ENCODE results near the gene B4GALNT3. TPM values are rescaled to one million over a fixed set of nuclear protein-coding genes. Genes with fewer than 3 reads are reported as not detected.

Gene B4GALNT3
- total RNA-seq, 1 donor, result 0.09 TPM

GRCh38 chr12:597926-598568 lies 138.3 kb downstream of the B4GALNT3 start:
- H3K4me3 ChIP-seq (ENCODE audit: low read depth, low read length), result no peak overlapping the region
- no peak for DNase-seq (ENCODE audit: low read depth)
- no peak for TF ChIP-seq CTCF (IDR thresholded peaks at IDR 0.05; ENCODE audit: insufficient read depth, low read length)

DNA sequence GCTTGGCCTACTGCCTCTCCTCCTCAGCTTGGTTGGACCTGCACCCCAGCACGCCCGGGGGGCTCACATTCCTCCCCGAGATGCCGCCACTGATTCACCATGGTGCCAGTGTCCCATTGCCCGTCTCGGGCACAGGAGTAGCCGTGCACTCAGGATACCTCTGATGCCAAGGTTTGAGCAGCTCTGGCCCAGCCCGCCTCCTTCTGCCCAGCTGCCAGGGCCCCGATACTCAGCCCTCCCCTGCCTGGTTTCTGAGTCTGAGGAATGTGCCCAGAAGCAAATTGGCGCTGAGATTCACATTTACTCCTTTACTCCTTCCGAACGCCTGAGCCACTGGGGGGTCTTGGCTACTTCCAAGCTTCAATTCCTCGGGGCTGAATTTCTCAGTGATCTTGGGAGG lies 140.0 kb downstream of the B4GALNT3 start:
- no peak overlapping the region for H3K4me3 ChIP-seq (ENCODE audit: low read depth, low read length)
- DNase-seq (ENCODE audit: low read depth), result no peak
- TF ChIP-seq CTCF (IDR thresholded peaks at IDR 0.05; ENCODE audit: insufficient read depth, low read length), result no peak

DNA sequence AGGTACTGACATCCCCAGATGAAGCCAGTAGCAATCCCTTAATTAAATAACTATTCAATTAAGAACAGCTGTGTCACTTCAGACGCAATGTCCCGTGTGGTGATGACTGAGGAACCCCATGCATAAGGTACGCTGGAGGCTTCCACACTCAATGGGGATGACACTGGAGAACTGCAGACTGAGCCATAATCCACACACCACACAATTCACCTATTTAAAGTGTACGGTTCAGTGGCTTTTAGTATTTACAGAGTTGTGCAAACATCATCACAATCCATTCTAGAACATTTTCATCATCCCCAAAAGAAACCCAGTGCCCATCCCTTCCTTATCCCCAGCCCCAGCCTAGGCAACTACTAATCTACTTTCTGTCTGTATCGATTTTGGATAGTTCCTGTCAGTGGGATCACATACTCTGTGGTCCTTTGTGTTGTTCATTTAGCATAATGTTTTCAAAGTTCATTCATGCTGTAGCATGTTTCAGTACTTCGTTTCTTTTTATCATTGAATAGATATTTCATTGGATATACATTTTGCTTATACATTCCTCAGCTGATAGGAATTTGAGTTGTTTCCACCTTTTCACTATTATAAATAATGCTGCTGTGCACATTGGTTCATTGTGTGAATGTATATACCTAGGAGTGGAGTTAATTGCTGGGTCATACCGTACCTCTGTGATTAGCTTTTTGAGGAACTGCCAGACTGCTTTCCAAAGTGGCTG lies 142.4 kb downstream of the B4GALNT3 start:
- no peak for TF ChIP-seq CTCF (IDR thresholded peaks at IDR 0.05; ENCODE audit: insufficient read depth, low read length)
- H3K4me3 ChIP-seq (ENCODE audit: low read depth, low read length), result no peak overlapping the region
- DNase-seq (ENCODE audit: low read depth), result no peak

- no peak for TF ChIP-seq CTCF (IDR thresholded peaks at IDR 0.05; ENCODE audit: insufficient read depth, low read length)
- H3K4me3 ChIP-seq (ENCODE audit: low read depth, low read length), result no peak overlapping the region
- DNase-seq (ENCODE audit: low read depth), result no peak
Observed at GRCh38 chr12:602700-603068, 142.9 kb downstream of the B4GALNT3 start.

GRCh38 chr12:604956-605355 lies 145.2 kb downstream of the B4GALNT3 start:
- no peak for TF ChIP-seq CTCF (IDR thresholded peaks at IDR 0.05; ENCODE audit: insufficient read depth, low read length)
- DNase-seq (ENCODE audit: low read depth), result no peak
- no peak overlapping the region for H3K4me3 ChIP-seq (ENCODE audit: low read depth, low read length)

DNA sequence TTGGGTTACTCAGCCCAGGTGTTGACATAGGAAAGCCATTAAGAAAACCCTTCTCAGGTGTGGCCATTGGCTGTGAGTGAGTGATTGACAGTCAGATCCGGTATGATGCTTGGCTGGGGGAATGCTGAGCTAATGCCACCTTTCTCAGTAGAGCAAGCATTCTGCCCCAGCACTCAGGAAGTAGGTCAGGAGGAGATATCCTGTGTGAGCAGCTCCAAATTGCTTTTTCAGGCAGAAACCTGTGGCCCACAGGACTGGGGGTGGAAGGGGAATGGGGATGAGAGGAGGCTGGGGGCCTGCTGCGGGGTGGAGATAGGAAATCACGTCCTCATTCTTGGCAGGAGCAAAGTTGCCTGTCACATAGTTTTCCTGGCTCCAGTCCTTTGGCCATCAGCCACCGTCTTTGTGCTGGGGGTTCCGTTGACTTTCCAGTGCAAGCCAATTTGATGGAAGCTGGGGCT lies 147.8 kb downstream of the B4GALNT3 start:
- no peak for DNase-seq (ENCODE audit: low read depth)
- no peak overlapping the region for H3K4me3 ChIP-seq (ENCODE audit: low read depth, low read length)
- no peak for TF ChIP-seq CTCF (IDR thresholded peaks at IDR 0.05; ENCODE audit: insufficient read depth, low read length)
